Measurements from ENCODE around the gene PDIA6.

Gene PDIA6

GRCh38 chr2:10757814-10758286, 54.7 kb downstream of the PDIA6 start:
- in situ Hi-C loops (cut with HindIII; ENCODE audit: low pct_ligation_motif_present, low pct_unique_long_range_greater_than_20kb, low sequenced_read_pairs), result no loop called here
- no peak for DNase-seq

GRCh38 chr2:10755621-10756020, 57.0 kb downstream of the PDIA6 start:
- DNase-seq, result no peak
- in situ Hi-C loops (cut with HindIII; ENCODE audit: low pct_ligation_motif_present, low pct_unique_long_range_greater_than_20kb, low sequenced_read_pairs), result no loop called here

DNA sequence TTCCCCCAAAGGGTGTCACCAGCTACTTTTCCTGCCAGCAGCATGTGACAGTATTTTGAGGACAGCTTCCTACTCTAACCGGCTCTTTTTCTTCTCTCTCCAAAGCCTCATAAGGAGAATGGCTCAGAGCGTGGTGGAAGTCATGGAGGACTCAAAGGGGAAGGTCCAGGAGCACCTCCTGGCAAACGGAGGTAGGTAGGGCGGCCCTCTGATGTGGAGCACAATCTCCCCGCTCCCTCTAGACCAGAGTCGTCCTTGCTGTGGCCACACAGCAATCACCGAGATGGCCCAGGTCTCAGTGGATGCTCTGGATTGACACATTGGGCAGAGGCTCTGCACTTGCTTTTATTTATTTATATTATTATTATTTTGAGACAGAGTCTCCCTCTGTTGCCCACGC, 58.7 kb downstream of the PDIA6 start:
- in situ Hi-C loops (cut with HindIII; ENCODE audit: low pct_ligation_motif_present, low pct_unique_long_range_greater_than_20kb, low sequenced_read_pairs), result no loop called here

DNA sequence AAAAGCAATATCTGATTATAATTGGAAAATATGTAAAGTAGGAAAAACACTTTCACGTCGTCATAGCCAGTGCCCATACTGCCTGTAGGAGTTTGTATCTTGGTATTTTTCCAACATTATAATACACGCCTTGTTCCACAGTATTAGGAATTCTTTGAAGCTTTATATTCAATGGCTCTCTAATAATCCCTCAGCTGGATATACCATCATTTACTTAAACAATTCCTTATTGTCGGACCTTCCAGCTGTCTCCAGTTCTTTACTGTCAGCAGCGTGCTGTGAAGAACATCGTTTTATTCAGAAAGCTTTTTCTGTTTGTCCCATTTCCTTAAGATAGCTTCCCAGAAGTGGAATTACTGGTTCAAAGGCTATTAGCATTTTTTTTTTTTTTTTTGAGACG, 59.4 kb downstream of the PDIA6 start:
- DNase-seq, result no peak
- in situ Hi-C loops (cut with HindIII; ENCODE audit: low pct_ligation_motif_present, low pct_unique_long_range_greater_than_20kb, low sequenced_read_pairs), result no loop called here

More for the DNA sequence above, 58.7 kb downstream of the PDIA6 start:
- no peak for DNase-seq

GRCh38 chr2:10752236-10752635, 60.3 kb downstream of the PDIA6 start:
- no peak for DNase-seq
- in situ Hi-C loops (cut with HindIII; ENCODE audit: low pct_ligation_motif_present, low pct_unique_long_range_greater_than_20kb, low sequenced_read_pairs), result no loop called here

DNA sequence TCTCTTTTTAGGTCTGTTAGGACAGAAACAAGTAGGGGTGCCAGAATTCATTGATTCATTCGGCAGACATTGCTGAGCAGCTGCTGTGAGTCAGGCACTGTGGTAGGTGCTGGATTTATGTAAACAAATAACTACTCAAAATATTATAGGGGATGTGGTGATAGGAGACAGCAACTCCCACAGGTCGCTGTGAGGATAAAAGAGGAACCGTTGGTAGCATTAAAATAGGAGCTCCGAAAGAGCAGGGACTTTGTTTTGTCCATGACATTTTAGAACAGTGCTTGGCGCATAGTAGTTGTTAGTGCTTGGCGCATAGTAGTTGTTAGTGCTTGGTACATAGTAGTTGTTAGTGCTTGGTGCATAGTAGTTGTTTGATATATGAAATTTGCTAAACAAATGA, 62.0 kb downstream of the PDIA6 start:
- in situ Hi-C loops (cut with HindIII; ENCODE audit: low pct_ligation_motif_present, low pct_unique_long_range_greater_than_20kb, low sequenced_read_pairs), result no loop called here
- DNase-seq, result no peak

DNA sequence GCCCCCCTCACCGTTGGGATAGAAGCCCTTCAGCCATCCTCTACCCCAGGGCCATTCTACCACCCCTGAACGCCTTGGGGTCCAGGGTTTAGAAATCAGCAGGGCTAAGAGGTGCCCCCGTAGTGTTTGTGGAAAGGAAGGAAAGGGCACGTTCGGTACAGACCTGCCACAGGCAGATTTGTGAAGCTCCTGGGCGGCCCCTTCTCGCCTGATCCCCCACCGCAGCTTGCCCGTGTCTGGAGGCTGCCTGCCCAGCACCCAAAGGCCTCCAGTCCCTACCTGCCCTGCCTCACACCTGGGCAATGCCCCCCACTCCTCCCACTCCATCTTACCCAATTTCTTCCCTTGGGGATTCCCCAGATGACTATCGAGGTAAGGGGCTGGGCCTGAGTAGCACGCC, 69.9 kb downstream of the PDIA6 start:
- in situ Hi-C loops (cut with HindIII; ENCODE audit: low pct_ligation_motif_present, low pct_unique_long_range_greater_than_20kb, low sequenced_read_pairs), result no loop called here
- DNase-seq, result no peak

- in situ Hi-C loops (cut with HindIII; ENCODE audit: low pct_ligation_motif_present, low pct_unique_long_range_greater_than_20kb, low sequenced_read_pairs), result no loop called here
- no peak for DNase-seq
Observed at GRCh38 chr2:10741139-10741538, 71.4 kb downstream of the PDIA6 start.

DNA sequence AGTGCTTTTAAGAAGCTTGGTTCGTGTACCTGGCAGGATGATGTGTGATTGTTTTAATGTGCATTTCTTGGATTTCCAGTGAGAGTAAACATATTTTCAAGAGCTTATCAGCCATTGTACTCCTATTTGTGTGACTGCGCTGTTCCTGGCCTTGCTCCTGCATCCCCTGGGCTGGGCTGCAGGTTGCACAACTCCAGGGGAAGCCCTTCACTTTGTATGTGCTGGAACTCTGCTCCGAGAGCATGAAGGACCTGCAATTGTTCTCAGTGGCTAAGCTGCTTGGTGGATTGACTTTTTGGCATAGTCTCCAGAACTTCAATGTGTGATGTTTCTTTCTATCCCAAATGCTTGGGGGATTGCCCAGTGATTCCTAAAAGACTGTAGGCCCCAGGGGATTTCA, 72.4 kb downstream of the PDIA6 start:
- DNase-seq, result no peak

GRCh38 chr2:10738192-10738591, 74.4 kb downstream of the PDIA6 start:
- DNase-seq, result no peak
- in situ Hi-C loops (cut with HindIII; ENCODE audit: low pct_ligation_motif_present, low pct_unique_long_range_greater_than_20kb, low sequenced_read_pairs), result no loop called here

More for the DNA sequence above, 72.4 kb downstream of the PDIA6 start:
- in situ Hi-C loops (cut with HindIII; ENCODE audit: low pct_ligation_motif_present, low pct_unique_long_range_greater_than_20kb, low sequenced_read_pairs), result no loop called here

GRCh38 chr2:10733980-10734379, 78.6 kb downstream of the PDIA6 start:
- in situ Hi-C loops (cut with HindIII; ENCODE audit: low pct_ligation_motif_present, low pct_unique_long_range_greater_than_20kb, low sequenced_read_pairs), result no loop called here
- no peak for DNase-seq

- DNase-seq, result no peak
- in situ Hi-C loops (cut with HindIII; ENCODE audit: low pct_ligation_motif_present, low pct_unique_long_range_greater_than_20kb, low sequenced_read_pairs), result no loop called here
Observed at GRCh38 chr2:10733566-10733925, 79.0 kb downstream of the PDIA6 start.
